ENCODE measurements around the gene RAB27A.

Gene RAB27A

GRCh38 chr15:55230051-55230670, 59.5 kb downstream of the RAB27A start:
- DNase-seq (ENCODE audit: low read depth in 1 of 2, low spot score in 1 of 2): no peak

GRCh38 chr15:55226127-55226526, 63.5 kb downstream of the RAB27A start:
- DNase-seq (ENCODE audit: low read depth in 1 of 2, low spot score in 1 of 2): no peak

GRCh38 chr15:55224892-55225291, 64.7 kb downstream of the RAB27A start:
- no peak for DNase-seq (ENCODE audit: low read depth in 1 of 2, low spot score in 1 of 2)

GRCh38 chr15:55222588-55222987, 67.0 kb downstream of the RAB27A start:
- no peak for DNase-seq (ENCODE audit: low read depth in 1 of 2, low spot score in 1 of 2)

- no peak for DNase-seq (ENCODE audit: low read depth in 1 of 2, low spot score in 1 of 2)
These were observed 68.3 kb downstream of the RAB27A start for GRCh38 chr15:55221090-55222011.

- no peak for DNase-seq (ENCODE audit: low read depth in 1 of 2, low spot score in 1 of 2)
These were observed 69.0 kb downstream of the RAB27A start for GRCh38 chr15:55220606-55221005.

- no peak for DNase-seq (ENCODE audit: low read depth in 1 of 2, low spot score in 1 of 2)
These were observed 71.6 kb downstream of the RAB27A start for GRCh38 chr15:55218056-55218455.

GRCh38 chr15:55204464-55204863, 85.1 kb downstream of the RAB27A start:
- DNase-seq (ENCODE audit: low read depth in 1 of 2, low spot score in 1 of 2): no peak

- no peak for DNase-seq (ENCODE audit: low read depth in 1 of 2, low spot score in 1 of 2)
These were observed 87.4 kb downstream of the RAB27A start for GRCh38 chr15:55202206-55202605.

GRCh38 chr15:55198706-55199105, 90.9 kb downstream of the RAB27A start:
- DNase-seq (ENCODE audit: low read depth in 1 of 2, low spot score in 1 of 2): no peak

GRCh38 chr15:55197719-55198118, 91.9 kb downstream of the RAB27A start:
- DNase-seq (ENCODE audit: low read depth in 1 of 2, low spot score in 1 of 2): no peak

GRCh38 chr15:55197362-55197705, 92.3 kb downstream of the RAB27A start:
- no peak for DNase-seq (ENCODE audit: low read depth in 1 of 2, low spot score in 1 of 2)

- peak; percentile 89 to 97 for DNase-seq (ENCODE audit: low read depth in 1 of 2, low spot score in 1 of 2)
These were observed 92.9 kb downstream of the RAB27A start, which contains the start of gene RSL24D1 for GRCh38 chr15:55196458-55197361. Gene RSL24D1, minus strand, starts transcription at chr15:55196941. Its CDS starts 51 bp downstream, at chr15:55196890.

GRCh38 chr15:55195996-55196395, 93.6 kb downstream of the RAB27A start:
- no peak for DNase-seq (ENCODE audit: low read depth in 1 of 2, low spot score in 1 of 2)

- no peak for DNase-seq (ENCODE audit: low read depth in 1 of 2, low spot score in 1 of 2)
These were observed 95.4 kb downstream of the RAB27A start for GRCh38 chr15:55194256-55194655.

- DNase-seq (ENCODE audit: low read depth in 1 of 2, low spot score in 1 of 2): no peak
These were observed 103.3 kb downstream of the RAB27A start for GRCh38 chr15:55186331-55186730.

- no peak for DNase-seq (ENCODE audit: low read depth in 1 of 2, low spot score in 1 of 2)
These were observed 105.9 kb downstream of the RAB27A start for GRCh38 chr15:55183679-55184078.

- DNase-seq (ENCODE audit: low read depth in 1 of 2, low spot score in 1 of 2): no peak
These were observed 110.5 kb downstream of the RAB27A start for GRCh38 chr15:55179141-55179540.

- no peak for DNase-seq (ENCODE audit: low read depth in 1 of 2, low spot score in 1 of 2)
These were observed 119.3 kb downstream of the RAB27A start for GRCh38 chr15:55170361-55170760.

GRCh38 chr15:55168350-55168974, 121.2 kb downstream of the RAB27A start:
- peak; percentile 9 to 10 for DNase-seq (ENCODE audit: low read depth in 1 of 2, low spot score in 1 of 2)

- no peak for DNase-seq (ENCODE audit: low read depth in 1 of 2, low spot score in 1 of 2)
These were observed 125.3 kb downstream of the RAB27A start for GRCh38 chr15:55164284-55164683.

Data from activated CD4-positive, alpha-beta T cell treated with anti-CD3 and anti-CD28 coated beads, Interleukin-2, amount 50 U/mL, for 24 hours (primary cell).